GM10248 (cell line): ENCODE results near the gene TAGLN2.

Source experiments
- CTCF ChIA-PET: fragments of 300-600 bp; sonication (Branson Sonifier 250); formaldehyde crosslinking; extraction: SDS; loops from one replicate; lab custom pipeline; 2021; ENCODE audit warnings: antibody characterized with exemption; lab: Yijun Ruan, JAX
- POLR2A ChIA-PET: fragments of 350-650 bp; sonication (Branson Sonifier 250); formaldehyde crosslinking; extraction: SDS; loops from one replicate; lab custom pipeline; 2020; ENCODE audit warnings: antibody characterized with exemption; lab: Yijun Ruan, JAX
- DNase-seq: peaks from one replicate; pipeline ENCODE4 v3.0.0; 2012; ENCODE audit errors: extremely low spot score
- CTCF ChIP-seq: IDR thresholded peaks from 2 replicates; pipeline ENCODE4 v1.5.1; 2012; ENCODE audit warnings: mild to moderate bottlenecking, low read depth; ENCODE audit errors: extremely low read depth, missing control alignments, control extremely low read depth

Gene TAGLN2

DNA sequence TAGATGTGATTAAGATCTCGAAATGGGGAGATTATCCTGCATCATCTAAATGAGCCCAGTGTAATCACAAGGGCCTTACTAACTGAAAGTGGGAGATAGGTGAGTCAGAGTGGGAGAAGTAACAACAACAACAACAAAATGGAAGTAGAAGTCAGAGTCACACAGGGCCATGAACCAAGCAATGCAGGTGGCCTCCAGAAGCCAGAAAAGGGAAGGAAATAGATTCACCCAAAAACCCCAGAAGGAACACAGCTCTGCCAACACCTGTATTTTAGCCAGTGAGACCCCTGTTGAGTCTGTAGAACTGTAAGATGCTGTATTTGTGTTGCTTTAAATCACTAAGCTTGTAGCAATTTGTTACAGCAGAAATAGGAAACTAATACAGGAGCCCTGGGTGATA is 4.1 kb downstream of the TAGLN2 start:
- no peak for TF ChIP-seq CTCF
- CTCF ChIA-PET, result interaction anchor here (1.0 to 5.3 kb wide), 10 partner anchors 15 to 125 kb away, joined by 3 to 50 read pairs (median 4); no protein-coding TSS in a partner anchor
- POLR2A ChIA-PET, result interaction anchor here (1.0 kb wide), 1 partner anchor 51 kb away, joined by 3 read pairs; no protein-coding TSS in a partner anchor
- peak; percentile 75 for DNase-seq

DNA sequence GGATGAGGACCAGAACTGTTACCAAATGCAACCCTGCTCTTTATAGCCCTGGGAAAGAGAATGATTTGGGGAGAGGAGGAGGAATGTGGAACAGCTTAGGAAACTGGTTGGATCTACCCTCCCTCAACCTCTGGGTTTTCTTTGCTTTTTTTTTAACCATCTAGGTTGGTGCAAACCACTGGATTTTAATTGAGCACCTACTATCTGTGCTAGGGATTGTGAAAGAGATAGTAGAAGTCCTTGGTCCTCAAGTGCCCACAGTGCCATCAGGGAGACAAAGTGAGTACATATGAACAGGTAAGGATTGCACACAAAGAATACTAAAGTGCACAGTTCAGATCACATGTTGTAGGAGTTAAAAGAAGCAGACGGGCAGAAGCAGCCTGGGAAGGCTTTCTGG is 4.7 kb downstream of the TAGLN2 start:
- CTCF ChIA-PET, result interaction anchor here (1.3 to 5.3 kb wide), 3 partner anchors 15 to 77 kb away, joined by 3 to 50 read pairs (median 4); no protein-coding TSS in a partner anchor
- POLR2A ChIA-PET, result no interaction called here

GRCh38 chr1:159920202-159920601 is 5.1 kb downstream of the TAGLN2 start:
- ChIA-PET CTCF (no interaction called here), POLR2A (no interaction called here)
- TF ChIP-seq CTCF, result no peak
- DNase-seq, result no peak

More for the DNA sequence above, 4.7 kb downstream of the TAGLN2 start:
- TF ChIP-seq CTCF, result no peak
- no peak for DNase-seq

DNA sequence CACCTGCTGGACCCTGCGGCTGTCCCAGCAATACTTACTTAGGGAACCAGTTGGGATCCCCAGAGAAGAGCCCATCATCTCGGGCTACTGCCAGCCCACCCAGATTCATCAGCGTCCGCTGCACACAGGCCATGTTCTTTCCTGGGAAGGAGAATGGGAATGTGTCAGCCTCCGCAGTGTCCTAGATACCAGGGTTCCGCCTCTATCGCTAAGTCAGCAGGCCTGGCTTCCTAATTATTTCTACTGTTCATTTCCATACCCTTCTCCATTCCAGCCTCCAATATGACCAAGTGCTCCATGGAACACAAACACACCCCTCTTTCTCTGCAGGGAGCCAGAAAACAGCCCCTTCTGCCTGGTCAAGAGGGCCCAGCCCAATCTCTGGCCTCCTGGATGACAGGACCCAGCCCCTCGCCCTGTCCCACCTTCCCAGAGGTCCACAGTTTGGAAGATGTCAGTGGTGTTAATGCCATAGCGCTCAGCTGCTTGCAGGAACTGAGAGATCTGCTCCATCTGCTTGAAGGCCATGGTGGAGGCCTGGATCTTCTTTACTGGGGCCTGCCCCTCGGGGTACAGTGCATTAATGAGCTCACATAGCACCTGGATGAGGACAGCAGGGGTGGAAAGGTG is 6.0 kb downstream of the TAGLN2 start:
- no peak for TF ChIP-seq CTCF
- no peak for DNase-seq
- ChIA-PET CTCF (interaction anchor here (0.7 to 1.0 kb wide), 2 partner anchors 8 to 26 kb away, joined by 3 read pairs; no protein-coding TSS in a partner anchor), POLR2A (no interaction called here)

- ChIA-PET CTCF (interaction anchor here (0.7 to 1.0 kb wide), 2 partner anchors 9 to 26 kb away, joined by 3 read pairs; no protein-coding TSS in a partner anchor), POLR2A (no interaction called here)
- DNase-seq, result no peak
- no peak for TF ChIP-seq CTCF
Measured at GRCh38 chr1:159918352-159919200, 6.7 kb downstream of the TAGLN2 start.

DNA sequence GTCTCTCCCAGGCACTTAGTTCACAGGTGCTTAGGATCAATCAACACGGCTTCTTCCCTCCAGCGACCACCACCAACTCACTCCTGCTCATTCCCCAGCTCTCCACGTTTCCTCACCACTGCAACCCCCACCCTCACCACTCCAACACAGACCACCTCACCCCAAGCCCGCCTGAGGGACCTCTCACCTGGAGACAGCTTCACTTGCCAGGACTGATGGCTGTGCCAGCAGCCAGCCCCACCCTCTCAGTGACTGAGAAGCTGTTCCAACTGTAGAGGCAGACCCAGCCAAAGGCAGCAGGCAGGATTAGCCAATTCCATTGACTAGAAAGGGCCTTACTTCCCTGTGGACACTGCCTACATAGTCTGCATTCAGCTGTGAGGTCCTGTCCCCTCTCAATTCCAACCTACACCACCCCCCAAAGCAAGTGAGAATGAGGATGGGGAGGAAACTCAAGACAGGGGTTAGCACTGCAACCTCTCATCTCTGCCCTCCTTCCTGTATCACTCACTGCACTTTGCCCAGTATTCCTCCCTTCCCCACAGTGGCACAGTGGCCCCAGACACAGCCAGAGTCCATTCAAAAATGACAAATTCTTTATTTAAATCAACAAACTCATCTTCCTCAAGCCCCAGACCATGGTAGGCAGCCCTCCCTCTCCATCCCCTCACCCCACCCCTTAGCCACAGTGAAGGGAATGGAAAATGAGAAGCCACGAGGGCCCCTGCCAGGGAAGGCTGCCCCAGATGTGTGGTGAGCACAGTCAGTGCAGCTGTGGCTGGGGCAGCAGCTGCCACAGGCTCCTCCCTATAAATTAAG is 7.6 kb downstream of the TAGLN2 start:
- no peak for DNase-seq
- no peak for TF ChIP-seq CTCF
- POLR2A ChIA-PET, result no interaction called here
- CTCF ChIA-PET, result no interaction called here
